SU-DHL-6 (cell line): ENCODE data around the gene LYVE1.

Experiments used
- H2AFZ ChIP-seq: fragments of 200-600 bp; sonication (generic); 2 replicates; pipeline ENCODE4 v1.6.1; 2014; ENCODE audit warnings: low read depth, mild to moderate bottlenecking, moderate library complexity, mixed read lengths, antibody characterized with exemption, low read length; ENCODE audit not compliant: severe bottlenecking
- H3F3A ChIP-seq: fragments of 200-600 bp; shearing (Covaris generic); 2 replicates; pipeline ENCODE4 v1.6.0; 2016; ENCODE audit warnings: antibody characterized with exemption, mild to moderate bottlenecking; ENCODE audit not compliant: insufficient read depth
- H3K27ac ChIP-seq: fragments of 200-600 bp; sonication (generic); 2 replicates; pipeline ENCODE4 v1.5.1; 2016; ENCODE audit warnings: low read depth, mild to moderate bottlenecking, low read length, moderate library complexity, mixed read lengths
- H3K27me3 ChIP-seq: fragments of 200-600 bp; sonication (generic), shearing (Covaris generic); 2 replicates; pipeline ENCODE4 v1.6.0; 2014; ENCODE audit warnings: mild to moderate bottlenecking, low read length
- H3K36me3 ChIP-seq: fragments of 200-600 bp; sonication (generic); 2 replicates; pipeline ENCODE4 v1.6.1; 2014; ENCODE audit warnings: mild to moderate bottlenecking, low read length, mixed read lengths
- H3K4me2 ChIP-seq: fragments of 300-600, 200-600 bp; shearing (Covaris generic), sonication (generic); 2 replicates; pipeline ENCODE4 v1.6.0; 2014; ENCODE audit warnings: low read length, low read depth, mild to moderate bottlenecking; ENCODE audit not compliant: poor library complexity, severe bottlenecking
- H3K4me3 ChIP-seq: fragments of 200-600 bp; sonication (generic); 2 replicates; pipeline ENCODE4 v1.5.1; 2014; ENCODE audit warnings: antibody characterized with exemption, low read length, mild to moderate bottlenecking, mixed read lengths; ENCODE audit not compliant: insufficient read depth, poor library complexity, severe bottlenecking
- H3K79me2 ChIP-seq: fragments of 200-600 bp; sonication (generic); 2 replicates; pipeline ENCODE4 v1.6.1; 2014; ENCODE audit warnings: mild to moderate bottlenecking, low read length, moderate library complexity; ENCODE audit not compliant: insufficient read depth
- H3K9ac ChIP-seq: fragments of 200-600 bp; sonication (generic); 2 replicates; pipeline ENCODE4 v1.7.0; 2014; ENCODE audit warnings: mild to moderate bottlenecking, low read length
- H3K9me2 ChIP-seq: fragments of 200-600 bp; sonication (generic); replicated peaks from 2 replicates; pipeline ENCODE4 v1.6.1; 2014; ENCODE audit warnings: low read length; ENCODE audit not compliant: insufficient read depth
- H3K9me3 ChIP-seq: fragments of 200-600 bp; sonication (generic); 2 replicates; pipeline ENCODE4 v1.6.1; 2014; ENCODE audit warnings: low read length, mixed read lengths; ENCODE audit not compliant: insufficient read depth
- H4K20me1 ChIP-seq: fragments of 200-600 bp; sonication (generic); 2 replicates; pipeline ENCODE4 v1.6.1; 2014; ENCODE audit warnings: low read depth, mild to moderate bottlenecking, antibody characterized with exemption, low read length, moderate library complexity, mixed read lengths
- EZH2phosphoT487 ChIP-seq: fragments of 200-600 bp; sonication (generic), shearing (Covaris generic); conservative IDR thresholded peaks from 2 replicates; pipeline ENCODE4 v1.6.1; 2018; ENCODE audit warnings: mild to moderate bottlenecking, antibody characterized with exemption, low read length, moderate library complexity, mixed read lengths
- TF ChIP-seq, protein P1 (sequence below): fragments of 200-600 bp; sonication (generic); IDR thresholded peaks from one replicate; pipeline ENCODE4 v1.5.1; 2017; ENCODE audit warnings: antibody characterized with exemption, mild to moderate bottlenecking, low read length, moderate library complexity; ENCODE audit not compliant: insufficient read depth, poor library complexity, severe bottlenecking

The LYVE1 gene

DNA sequence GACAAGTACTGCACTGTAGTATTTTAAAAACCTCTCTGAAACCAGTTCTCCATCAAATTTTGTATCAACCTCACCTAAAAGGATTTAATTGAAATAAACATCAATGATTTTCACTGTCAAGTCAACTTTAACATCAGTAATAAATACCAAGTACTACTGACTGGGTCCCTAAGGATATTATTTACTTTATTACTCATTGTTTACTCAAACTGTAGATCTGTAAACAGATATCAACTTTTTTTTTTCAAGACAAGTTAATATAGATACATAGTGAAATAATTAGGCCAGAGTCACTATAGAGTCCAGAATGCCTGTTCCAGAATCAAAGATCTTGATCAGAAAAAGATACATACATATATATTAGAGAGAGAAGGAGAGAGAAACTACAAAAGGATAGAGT, 29.1 kb downstream of the LYVE1 start:
- Histone ChIP-seq H3K9ac (no peak overlapping the region), H2AFZ (no peak overlapping the region), H3K27me3 (no peaks in the 10 kb centered on the region), H3K27ac (no peak overlapping the region), H3K36me3 (no peaks in the 10 kb centered on the region), H3K9me2 (no peaks in the 10 kb centered on the region), H3K4me2 (no peak overlapping the region), H4K20me1 (no peaks in the 10 kb centered on the region), H3K9me3 (peaks cover 7% of the 10 kb centered on the region; the same call in 1 of the 2 replicates), H3F3A (no peaks in the 10 kb centered on the region), H3K4me3 (no peak overlapping the region), H3K79me2 (no peaks in the 10 kb centered on the region)
- TF ChIP-seq, protein P1, sequence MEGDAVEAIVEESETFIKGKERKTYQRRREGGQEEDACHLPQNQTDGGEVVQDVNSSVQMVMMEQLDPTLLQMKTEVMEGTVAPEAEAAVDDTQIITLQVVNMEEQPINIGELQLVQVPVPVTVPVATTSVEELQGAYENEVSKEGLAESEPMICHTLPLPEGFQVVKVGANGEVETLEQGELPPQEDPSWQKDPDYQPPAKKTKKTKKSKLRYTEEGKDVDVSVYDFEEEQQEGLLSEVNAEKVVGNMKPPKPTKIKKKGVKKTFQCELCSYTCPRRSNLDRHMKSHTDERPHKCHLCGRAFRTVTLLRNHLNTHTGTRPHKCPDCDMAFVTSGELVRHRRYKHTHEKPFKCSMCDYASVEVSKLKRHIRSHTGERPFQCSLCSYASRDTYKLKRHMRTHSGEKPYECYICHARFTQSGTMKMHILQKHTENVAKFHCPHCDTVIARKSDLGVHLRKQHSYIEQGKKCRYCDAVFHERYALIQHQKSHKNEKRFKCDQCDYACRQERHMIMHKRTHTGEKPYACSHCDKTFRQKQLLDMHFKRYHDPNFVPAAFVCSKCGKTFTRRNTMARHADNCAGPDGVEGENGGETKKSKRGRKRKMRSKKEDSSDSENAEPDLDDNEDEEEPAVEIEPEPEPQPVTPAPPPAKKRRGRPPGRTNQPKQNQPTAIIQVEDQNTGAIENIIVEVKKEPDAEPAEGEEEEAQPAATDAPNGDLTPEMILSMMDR: no peak
- no peak for TF ChIP-seq EZH2phosphoT487

DNA sequence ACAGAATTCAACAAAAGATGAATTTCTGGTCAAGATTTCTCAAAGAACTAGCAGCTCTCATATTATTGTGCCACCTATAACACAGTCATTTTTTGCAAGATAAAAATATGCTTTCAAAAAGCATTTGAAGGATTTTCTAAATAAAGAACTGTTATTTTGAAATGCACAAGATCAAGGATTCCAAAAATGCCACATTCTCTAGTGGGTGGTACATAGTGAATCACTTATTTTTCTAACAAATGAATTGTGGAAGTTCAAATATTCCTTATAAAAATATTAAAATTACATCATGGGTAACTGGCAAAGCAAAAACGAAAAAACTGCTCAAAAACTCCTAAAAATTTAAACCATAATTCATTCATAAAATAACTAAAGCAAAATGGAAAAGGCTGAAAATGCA, 29.5 kb downstream of the LYVE1 start:
- Histone ChIP-seq H3K27ac (no peak overlapping the region), H3K4me2 (no peak overlapping the region), H3K36me3 (no peaks in the 10 kb centered on the region), H3K9ac (no peak overlapping the region), H4K20me1 (0 out of 2 replicates have a peak, but pooled peaks cover under 1% of the 10 kb centered on the region), H3K27me3 (no peaks in the 10 kb centered on the region), H3K79me2 (no peaks in the 10 kb centered on the region), H3K9me2 (no peaks in the 10 kb centered on the region), H2AFZ (no peak overlapping the region), H3K4me3 (no peak overlapping the region), H3K9me3 (peaks cover 3% of the 10 kb centered on the region; the same call in 1 of the 2 replicates), H3F3A (no peaks in the 10 kb centered on the region)
- TF ChIP-seq, protein P1: no peak
- TF ChIP-seq EZH2phosphoT487: no peak

DNA sequence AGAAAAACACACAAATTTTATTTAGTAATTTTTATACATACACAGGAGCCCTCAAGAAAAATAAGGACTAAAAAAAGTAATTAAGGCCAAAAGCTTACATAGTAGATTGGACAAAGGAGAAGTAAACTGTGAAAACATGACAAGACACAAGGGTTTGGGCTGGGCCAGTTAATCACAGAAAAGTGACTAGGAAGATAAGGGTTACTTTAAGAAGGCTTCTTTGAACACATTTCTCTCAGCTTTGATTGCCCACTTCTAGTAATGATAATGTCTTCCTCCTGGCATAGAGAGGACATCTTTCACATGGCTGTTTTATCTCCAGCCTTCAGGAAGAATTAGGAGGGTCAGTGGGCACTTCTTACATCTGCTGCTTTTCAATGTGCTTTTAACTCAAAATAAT, 30.9 kb downstream of the LYVE1 start:
- Histone ChIP-seq H2AFZ (no peak overlapping the region), H3K79me2 (no peaks in the 10 kb centered on the region), H3K27ac (no peak overlapping the region), H3K36me3 (no peaks in the 10 kb centered on the region), H3K9me3 (no peaks in the 10 kb centered on the region), H3F3A (no peaks in the 10 kb centered on the region), H3K27me3 (no peaks in the 10 kb centered on the region), H3K9me2 (no peaks in the 10 kb centered on the region), H3K4me2 (no peak overlapping the region), H3K9ac (no peak overlapping the region), H3K4me3 (no peak overlapping the region), H4K20me1 (0 out of 2 replicates have a peak, but pooled peaks cover 5% of the 10 kb centered on the region)
- TF ChIP-seq EZH2phosphoT487: no peak
- TF ChIP-seq, protein P1: no peak

DNA sequence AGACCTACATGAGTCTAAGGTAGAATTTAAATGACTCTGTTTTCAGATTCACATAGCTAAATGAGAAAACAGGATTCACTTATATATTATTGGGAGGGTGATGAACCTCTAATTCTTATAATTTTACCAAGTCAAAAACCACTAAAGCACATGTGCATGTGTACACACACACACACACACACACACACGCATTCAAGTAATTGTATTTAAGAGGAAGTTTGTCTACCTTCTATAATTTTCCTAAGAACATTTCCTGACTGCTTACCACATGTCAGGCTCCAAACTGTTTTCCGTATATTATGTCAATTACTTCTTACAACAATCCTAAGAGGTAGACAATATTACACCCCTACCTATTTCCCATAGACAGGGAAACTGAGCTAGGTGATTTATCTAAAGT, 34.1 kb downstream of the LYVE1 start:
- Histone ChIP-seq H3K4me3 (no peak overlapping the region), H3K27ac (no peak overlapping the region), H3K36me3 (peaks cover 4% of the 10 kb centered on the region; the same call in 1 of the 2 replicates), H3K79me2 (no peaks in the 10 kb centered on the region), H3K9me3 (no peaks in the 10 kb centered on the region), H3K9ac (no peak overlapping the region), H3F3A (no peaks in the 10 kb centered on the region), H3K9me2 (no peaks in the 10 kb centered on the region), H4K20me1 (0 out of 2 replicates have a peak, but pooled peaks cover 5% of the 10 kb centered on the region), H3K4me2 (no peak overlapping the region), H3K27me3 (no peaks in the 10 kb centered on the region), H2AFZ (no peak overlapping the region)
- TF ChIP-seq, protein P1: no peak
- no peak for TF ChIP-seq EZH2phosphoT487
